D721Med (cell line): Measurements from ENCODE around the gene HRG.

Source experiments
- DNase-seq: peaks from one replicate; pipeline ENCODE4 v3.0.0; 2011; ENCODE audit warnings: low spot score; ENCODE audit not compliant: insufficient read length
- FAIRE-seq: peaks from 2 replicates; lab custom pipeline; 2011; peaks lifted over from hg19 to GRCh38; lab: Jason Lieb, UNC
- CTCF ChIP-seq: IDR thresholded peaks from 2 replicates; pipeline ENCODE4 v1.5.1; 2012; ENCODE audit warnings: mild to moderate bottlenecking, control low read depth; ENCODE audit not compliant: insufficient read depth; ENCODE audit errors: missing control alignments

Gene HRG

DNA sequence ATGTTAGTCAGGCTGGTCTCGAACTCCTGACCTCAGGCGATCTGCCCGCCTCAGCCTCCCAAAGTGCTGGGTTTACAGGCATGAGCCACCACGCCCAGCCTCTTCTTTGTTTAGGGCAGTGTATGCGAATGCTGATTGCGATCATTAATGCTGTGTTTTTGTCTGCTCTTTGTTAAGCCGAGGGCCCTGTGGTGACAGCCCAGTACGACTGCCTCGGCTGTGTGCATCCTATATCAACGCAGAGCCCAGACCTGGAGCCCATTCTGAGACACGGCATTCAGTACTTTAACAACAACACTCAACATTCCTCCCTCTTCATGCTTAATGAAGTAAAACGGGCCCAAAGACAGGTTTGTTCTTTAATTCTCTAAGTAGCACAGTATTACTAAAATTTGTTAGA lies 59.1 kb downstream of the HRG start:
- DNase-seq, result no peak
- FAIRE-seq, result no peak
- TF ChIP-seq CTCF, result no peak
